CD14-positive monocyte (primary cell): Measurements from ENCODE around the gene RGPD6. TPM values are rescaled to one million over a fixed set of nuclear protein-coding genes. Genes with fewer than 3 reads are reported as not detected.
"Not testable (repeated sequence)": the region's sequence is repeated elsewhere in the genome, so short reads cannot be mapped to it uniquely, and the experiment has no call there.

Source experiments
- DNase-seq, 3 donors: peaks; one replicate each; pipeline ENCODE4 v3.0.0-alpha.2; 2011 to 2022
- H2AFZ ChIP-seq: 2 replicates; pipeline ENCODE4 v1.6.0; 2012; ENCODE audit warnings: mild to moderate bottlenecking, low read depth, low read length, inconsistent platforms; ENCODE audit not compliant: insufficient read depth, poor library complexity, severe bottlenecking
- H3K27ac ChIP-seq, 2 donors: 1 replicate in 1 of 2; 2 replicates in 1 of 2; pipeline ENCODE4 v1.5.1; 2012 to 2013; ENCODE audit warnings: low read length in 2 of 2, control low read depth in 1 of 2, inconsistent platforms in 1 of 2, low read depth in 1 of 2, mild to moderate bottlenecking in 1 of 2
- H3K27me3 ChIP-seq, 2 donors: one replicate each; pipeline versions ENCODE4 v1.6.0 to v1.6.1; 2011 to 2013; ENCODE audit warnings: low read length in 2 of 2; ENCODE audit not compliant: control insufficient read depth in 2 of 2, insufficient read depth in 2 of 2
- H3K36me3 ChIP-seq, 2 donors: replicated peaks in 1 of 2; 1 replicate in 1 of 2; 2 replicates in 1 of 2; pipeline versions ENCODE4 v1.5.1 to v1.6.1; 2012 to 2013; ENCODE audit warnings: low read length in 2 of 2, control low read depth in 1 of 2, inconsistent platforms in 1 of 2, mild to moderate bottlenecking in 1 of 2; ENCODE audit not compliant: insufficient read depth in 2 of 2, control insufficient read depth in 1 of 2
- H3K4me1 ChIP-seq, 2 donors: 1 replicate in 1 of 2; 2 replicates in 1 of 2; pipeline versions ENCODE4 v1.5.1 to v1.6.1; 2012 to 2013; ENCODE audit warnings: low read length in 2 of 2, control low read depth in 1 of 2, inconsistent platforms in 1 of 2, mild to moderate bottlenecking in 1 of 2, moderate library complexity in 1 of 2; ENCODE audit not compliant: insufficient read depth in 2 of 2, control insufficient read depth in 1 of 2
- H3K4me2 ChIP-seq: replicated peaks from 2 replicates; pipeline ENCODE3; 2012; ENCODE audit warnings: low read length, moderate library complexity, mild to moderate bottlenecking; ENCODE audit not compliant: poor library complexity, severe bottlenecking; ENCODE audit errors: extremely low read depth
- H3K4me3 ChIP-seq, 3 experiments: fragments of 200-600 bp in 1 of 3; sonication (generic) in 1 of 3; replicated peaks in 1 of 3; 1 replicate in 2 of 3; 2 replicates in 1 of 3; pipeline ENCODE4 v1.5.1; 2011 to 2013; ENCODE audit warnings: low read length in 3 of 3, mild to moderate bottlenecking in 3 of 3, control low read depth in 2 of 3, low read depth in 2 of 3, inconsistent platforms in 1 of 3, moderate library complexity in 1 of 3
- H3K79me2 ChIP-seq: 2 replicates; pipeline ENCODE4 v1.6.0; 2012; ENCODE audit warnings: mild to moderate bottlenecking, control low read depth, inconsistent platforms, low read length, moderate library complexity; ENCODE audit not compliant: insufficient read depth
- H3K9ac ChIP-seq: 2 replicates; pipeline ENCODE4 v1.6.0; 2017; ENCODE audit warnings: low read length, mild to moderate bottlenecking; ENCODE audit not compliant: insufficient read depth, poor library complexity, severe bottlenecking
- H3K9me3 ChIP-seq, 2 donors: replicated peaks in 1 of 2; 1 replicate in 1 of 2; 2 replicates in 1 of 2; pipeline versions ENCODE4 v1.5.1 to v1.6.1; 2012 to 2013; ENCODE audit warnings: low read length in 2 of 2, control low read depth in 1 of 2; ENCODE audit not compliant: control insufficient read depth in 1 of 2, insufficient read depth in 1 of 2
- H4K20me1 ChIP-seq: 2 replicates; pipeline ENCODE4 v1.6.0; 2012; ENCODE audit warnings: mild to moderate bottlenecking, low read length, control low read depth, moderate library complexity; ENCODE audit not compliant: insufficient read depth
- H3K27ac Mint-ChIP-seq, 7 donors: one replicate each; pipeline ENCODE4 v1.8.0; 2020; ENCODE audit warnings: mild to moderate bottlenecking in 7 of 7, mixed read lengths in 7 of 7, moderate library complexity in 6 of 7, inconsistent platforms in 2 of 7
- H3K27me3 Mint-ChIP-seq, 3 donors: one replicate each; pipeline ENCODE4 v1.8.0; 2021 to 2022; ENCODE audit warnings: low read depth in 3 of 3, mild to moderate bottlenecking in 3 of 3, mixed read lengths in 3 of 3, moderate library complexity in 3 of 3, inconsistent platforms in 1 of 3
- H3K36me3 Mint-ChIP-seq, 2 donors: one replicate each; pipeline ENCODE4 v1.8.0; 2020; ENCODE audit warnings: mixed read lengths in 2 of 2, inconsistent platforms in 1 of 2, mild to moderate bottlenecking in 1 of 2
- H3K4me1 Mint-ChIP-seq: one replicate; pipeline ENCODE4 v1.8.0; 2020; ENCODE audit warnings: mild to moderate bottlenecking, mixed read lengths
- H3K4me3 Mint-ChIP-seq, 2 donors: one replicate each; pipeline ENCODE4 v1.8.0; 2020; ENCODE audit warnings: mild to moderate bottlenecking in 2 of 2, mixed read lengths in 2 of 2, moderate library complexity in 1 of 2
- H3K9me3 Mint-ChIP-seq, 7 donors: one replicate each; pipeline ENCODE4 v1.8.0; 2020 to 2022; ENCODE audit warnings: mixed read lengths in 7 of 7, mild to moderate bottlenecking in 6 of 7, moderate library complexity in 6 of 7, inconsistent platforms in 2 of 7
- WGBS: methylation state at CpG from one replicate; pipeline ENCODE4 v1.1.5; 2013; ENCODE audit warnings: missing lambda C conversion rate; ENCODE audit not compliant: insufficient coverage; 5-methylcytosine and 5-hydroxymethylcytosine counted together
- intact Hi-C, 2 donors: fragments of 100-400 bp; cut with micrococcal nuclease; formaldehyde crosslinking; loops; one replicate each; pipeline versions ENCODE4 v1.15.0 to v1.15.1; 2023
- polyA plus RNA-seq, 3 donors: library from polyadenylated mRNA; depleted of rRNA in 1 of 3; unstranded in 2 of 3; stranded (reverse) in 1 of 3; fragments of 300-500 nt in 2 of 3; fragments of >200 nt in 1 of 3; fragmentation: Illumina TruSeq in 2 of 3; gene quantifications; 1 replicate in 2 of 3; 2 replicates in 1 of 3; pipeline ENCODE4 v1.2.3, GENCODE V29; 2012 to 2021

The RGPD6 gene
- polyA plus RNA-seq, 3 donors, result 0.11 to 3.0 TPM; not detected in 1

DNA sequence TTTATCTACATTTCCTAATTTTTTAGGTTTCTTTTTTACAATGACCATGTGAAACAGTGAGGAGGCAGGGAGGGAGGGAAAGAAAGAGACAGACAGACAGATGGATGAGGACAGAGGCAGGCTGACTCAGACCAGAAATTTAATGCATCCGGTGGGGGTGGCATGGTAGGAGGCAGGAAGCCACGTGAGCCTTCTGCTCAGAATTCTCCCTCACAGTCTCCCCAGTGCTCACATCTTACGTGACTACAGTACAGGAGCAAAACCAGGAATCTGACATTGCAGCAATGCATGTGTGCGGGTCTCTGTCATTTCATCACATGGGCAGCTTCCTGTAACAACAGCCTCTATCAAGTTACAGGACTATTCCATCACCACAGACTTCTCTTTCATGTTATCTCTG is 102.1 kb downstream of the RGPD6 start:
- H3K9ac ChIP-seq, H3K4me3 ChIP-seq, H3K4me2 ChIP-seq, H3K9me3 Mint-ChIP-seq, H3K4me3 Mint-ChIP-seq, H4K20me1 ChIP-seq, H3K4me1 Mint-ChIP-seq, H3K36me3 ChIP-seq, H3K27ac ChIP-seq, H3K27me3 ChIP-seq, H3K79me2 ChIP-seq, H3K9me3 ChIP-seq, DNase-seq, H3K36me3 Mint-ChIP-seq, intact Hi-C loops, H3K4me1 ChIP-seq, H3K27ac Mint-ChIP-seq, H3K27me3 Mint-ChIP-seq, H2AFZ ChIP-seq: not testable (repeated sequence)
- no CpG with 5 or more reads among the region's 4 CpGs for WGBS

DNA sequence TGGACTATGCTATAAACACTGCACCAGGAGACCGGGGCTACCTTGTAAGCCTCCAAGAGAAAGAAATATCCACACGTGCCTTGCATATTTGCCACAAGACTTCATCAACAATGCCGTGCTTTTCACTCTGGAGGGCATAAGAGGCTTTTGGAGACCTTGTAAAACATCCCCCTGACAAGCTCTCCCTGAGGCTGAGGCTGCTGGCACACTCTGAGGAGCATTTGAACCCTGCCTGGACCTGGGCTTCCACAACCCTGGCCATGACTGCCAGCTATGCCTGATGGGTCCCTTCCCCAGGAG is 104.0 kb downstream of the RGPD6 start:
- DNase-seq, H3K9me3 Mint-ChIP-seq, H3K27me3 Mint-ChIP-seq, H3K4me1 Mint-ChIP-seq, H2AFZ ChIP-seq, H4K20me1 ChIP-seq, H3K4me3 Mint-ChIP-seq, H3K9ac ChIP-seq, H3K27me3 ChIP-seq, H3K36me3 Mint-ChIP-seq, H3K36me3 ChIP-seq, H3K4me3 ChIP-seq, intact Hi-C loops, H3K4me2 ChIP-seq, H3K4me1 ChIP-seq, H3K79me2 ChIP-seq, H3K9me3 ChIP-seq, H3K27ac ChIP-seq, H3K27ac Mint-ChIP-seq: not testable (repeated sequence)
- WGBS, result no CpG with 5 or more reads among the region's 3 CpGs

DNA sequence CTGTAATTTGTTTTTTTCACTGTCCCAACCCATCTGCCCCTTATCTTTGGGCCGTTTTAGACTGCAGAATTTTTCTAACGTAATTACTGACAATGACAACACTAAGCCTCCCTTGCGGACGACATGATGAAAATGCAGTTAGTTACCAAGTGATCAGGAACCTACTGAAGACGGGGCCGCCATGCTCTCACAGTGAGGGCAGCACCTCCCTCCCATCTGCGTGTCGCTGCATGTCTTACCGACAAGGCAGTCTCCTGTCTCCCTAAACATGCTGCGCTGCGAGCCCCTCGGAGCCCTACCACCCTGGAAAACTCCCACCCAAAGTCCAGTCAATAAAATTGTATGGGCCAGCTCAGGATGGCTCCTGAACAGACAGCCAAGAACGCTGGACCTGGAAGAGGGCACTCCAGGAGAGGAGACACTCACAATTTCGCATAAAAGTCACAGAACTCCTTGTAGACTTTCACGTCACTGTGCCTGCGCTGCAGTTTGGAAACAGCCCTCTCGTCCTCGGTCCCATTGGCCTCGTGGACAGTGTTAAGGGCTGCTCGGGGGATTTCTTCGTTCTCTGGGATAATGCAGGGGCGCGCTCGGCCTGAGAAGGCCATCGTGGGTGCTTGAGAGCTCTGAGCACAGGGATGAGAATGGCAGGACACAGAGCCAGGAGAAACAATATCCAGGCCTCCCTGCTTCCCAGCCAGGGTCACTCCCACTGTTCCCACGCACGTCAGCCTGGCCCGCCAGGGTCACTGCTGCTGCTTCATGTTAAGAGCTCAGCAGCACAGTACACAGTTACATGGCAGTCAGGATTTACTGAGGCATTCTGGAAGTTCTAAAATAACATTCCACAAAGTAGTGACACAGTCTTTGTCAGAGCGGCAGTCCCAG is 104.6 kb downstream of the RGPD6 start, which contains the start of gene LIMS4:
Gene LIMS4 (minus strand): TSS at position 646 of the 888 bp plus-strand sequence. CDS start 38 bp downstream, at position 608.
- H3K4me1 Mint-ChIP-seq, H3K27me3 Mint-ChIP-seq, DNase-seq, H3K27ac ChIP-seq, H3K36me3 Mint-ChIP-seq, H2AFZ ChIP-seq, H3K4me3 ChIP-seq, H3K4me1 ChIP-seq, H3K4me3 Mint-ChIP-seq, H3K27me3 ChIP-seq, H3K79me2 ChIP-seq, H3K36me3 ChIP-seq, H3K9me3 Mint-ChIP-seq, H3K27ac Mint-ChIP-seq, intact Hi-C loops, H3K4me2 ChIP-seq, H3K9me3 ChIP-seq, H3K9ac ChIP-seq, H4K20me1 ChIP-seq: not testable (repeated sequence)
- WGBS, result no CpG with 5 or more reads among the region's 29 CpGs

DNA sequence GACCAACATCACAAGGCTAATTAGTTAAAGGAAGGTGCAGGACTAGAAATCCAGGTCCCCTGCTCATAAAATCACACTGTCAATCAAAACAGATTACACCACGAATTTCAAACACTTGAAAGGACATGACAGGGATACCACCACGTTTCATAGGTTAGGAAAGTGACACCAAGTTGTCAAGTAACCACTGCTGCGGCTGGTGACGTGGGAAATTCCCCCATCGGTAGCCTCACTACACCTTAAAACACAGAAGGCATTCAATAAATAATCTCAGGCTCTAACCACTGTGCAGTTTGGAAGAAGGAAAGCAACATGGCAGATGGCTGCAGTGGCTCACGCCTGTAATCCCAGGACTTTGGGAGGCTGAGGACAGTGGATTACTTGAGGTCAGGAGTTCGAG is 108.1 kb downstream of the RGPD6 start:
- H3K27ac Mint-ChIP-seq, H3K36me3 ChIP-seq, H3K27ac ChIP-seq, H3K4me3 ChIP-seq, H2AFZ ChIP-seq, H3K9me3 ChIP-seq, H3K4me1 Mint-ChIP-seq, H3K9ac ChIP-seq, H3K9me3 Mint-ChIP-seq, H3K4me3 Mint-ChIP-seq, H3K4me2 ChIP-seq, H4K20me1 ChIP-seq, intact Hi-C loops, H3K27me3 Mint-ChIP-seq, H3K36me3 Mint-ChIP-seq, H3K27me3 ChIP-seq, H3K4me1 ChIP-seq, DNase-seq, H3K79me2 ChIP-seq: not testable (repeated sequence)
- no CpG with 5 or more reads among the region's 7 CpGs for WGBS
